Measurements from ENCODE around the gene KL.

KL gene

DNA sequence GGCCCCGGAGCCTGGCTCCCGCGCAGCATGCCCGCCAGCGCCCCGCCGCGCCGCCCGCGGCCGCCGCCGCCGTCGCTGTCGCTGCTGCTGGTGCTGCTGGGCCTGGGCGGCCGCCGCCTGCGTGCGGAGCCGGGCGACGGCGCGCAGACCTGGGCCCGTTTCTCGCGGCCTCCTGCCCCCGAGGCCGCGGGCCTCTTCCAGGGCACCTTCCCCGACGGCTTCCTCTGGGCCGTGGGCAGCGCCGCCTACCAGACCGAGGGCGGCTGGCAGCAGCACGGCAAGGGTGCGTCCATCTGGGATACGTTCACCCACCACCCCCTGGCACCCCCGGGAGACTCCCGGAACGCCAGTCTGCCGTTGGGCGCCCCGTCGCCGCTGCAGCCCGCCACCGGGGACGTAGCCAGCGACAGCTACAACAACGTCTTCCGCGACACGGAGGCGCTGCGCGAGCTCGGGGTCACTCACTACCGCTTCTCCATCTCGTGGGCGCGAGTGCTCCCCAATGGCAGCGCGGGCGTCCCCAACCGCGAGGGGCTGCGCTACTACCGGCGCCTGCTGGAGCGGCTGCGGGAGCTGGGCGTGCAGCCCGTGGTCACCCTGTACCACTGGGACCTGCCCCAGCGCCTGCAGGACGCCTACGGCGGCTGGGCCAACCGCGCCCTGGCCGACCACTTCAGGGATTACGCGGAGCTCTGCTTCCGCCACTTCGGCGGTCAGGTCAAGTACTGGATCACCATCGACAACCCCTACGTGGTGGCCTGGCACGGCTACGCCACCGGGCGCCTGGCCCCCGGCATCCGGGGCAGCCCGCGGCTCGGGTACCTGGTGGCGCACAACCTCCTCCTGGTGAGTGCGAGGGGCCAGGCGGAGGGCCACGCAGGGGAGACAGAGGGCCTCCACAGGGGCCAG, at the start of gene KL:
TSS of gene KL (plus strand) at position 10 of the 909 bp plus-strand sequence. CDS start at position 28, 18 bp downstream.
- no peak for DNase-seq (ENCODE audit: low read depth)

DNA sequence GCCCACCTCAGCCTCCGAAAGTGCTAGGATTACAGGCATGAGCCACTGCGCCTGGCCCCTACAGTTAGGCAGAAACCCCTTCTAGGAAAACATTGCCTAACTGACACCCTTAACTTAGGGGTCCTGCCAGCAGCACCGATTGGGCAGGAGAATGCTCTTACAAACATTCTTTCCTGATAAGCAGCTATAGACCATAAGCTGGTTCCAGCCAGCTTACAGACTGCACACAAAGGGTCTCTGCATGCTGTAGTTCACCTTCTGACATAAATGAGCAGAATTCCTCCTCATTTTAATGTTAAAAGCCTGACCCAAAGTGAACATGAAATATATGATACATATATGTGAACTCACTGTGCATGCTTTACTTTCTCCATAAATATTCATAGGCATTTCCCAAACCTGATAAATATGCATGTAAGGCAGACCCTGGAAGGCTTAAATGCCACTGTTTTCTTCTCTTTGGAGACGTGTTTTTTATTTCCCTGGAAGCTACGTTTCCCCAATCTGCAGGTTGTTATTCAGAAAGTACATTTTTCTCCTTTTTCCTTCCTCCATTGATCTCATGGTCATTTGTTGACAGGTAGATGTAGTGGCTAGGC, 48.5 kb upstream of the KL start:
- no peak for DNase-seq (ENCODE audit: low read depth)

DNA sequence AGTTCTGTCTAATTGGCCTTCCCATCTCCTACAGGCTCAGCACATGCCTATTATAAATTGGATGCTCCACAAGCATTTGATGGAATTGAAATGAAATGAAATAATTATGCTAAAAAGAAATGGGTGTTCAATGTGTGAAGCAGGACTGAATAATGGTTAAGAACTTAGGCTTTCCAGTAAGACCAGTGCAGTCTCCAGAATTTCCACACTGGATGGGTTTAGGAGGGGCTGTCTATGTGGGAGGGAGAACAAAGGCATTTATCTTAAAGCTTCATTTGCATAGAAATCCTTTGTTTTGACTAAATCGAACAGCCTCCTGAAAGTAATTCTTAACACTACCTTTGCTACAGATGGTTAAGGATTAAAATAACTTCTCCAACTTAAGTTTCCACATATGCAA, 47.9 kb upstream of the KL start:
- no peak for DNase-seq (ENCODE audit: low read depth)

DNA sequence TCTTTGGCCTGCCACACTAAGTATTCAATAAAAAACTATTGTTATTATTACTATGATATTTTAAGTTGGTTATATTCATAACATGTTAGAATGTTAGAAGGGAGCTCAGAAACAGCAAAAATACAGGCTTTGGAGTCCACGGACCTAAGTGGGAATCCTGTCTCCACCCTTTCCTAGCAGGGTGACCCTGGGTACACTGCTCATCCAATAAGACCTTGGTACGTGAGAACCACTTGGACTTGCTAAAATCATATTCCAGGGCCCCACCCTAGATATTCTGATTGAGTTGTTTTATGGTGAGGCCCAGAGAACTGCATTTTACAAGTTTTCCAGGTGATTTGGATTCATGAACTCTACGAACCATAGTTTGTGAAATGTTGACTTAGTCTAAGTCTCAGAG, 47.4 kb upstream of the KL start:
- no peak for DNase-seq (ENCODE audit: low read depth)

DNA sequence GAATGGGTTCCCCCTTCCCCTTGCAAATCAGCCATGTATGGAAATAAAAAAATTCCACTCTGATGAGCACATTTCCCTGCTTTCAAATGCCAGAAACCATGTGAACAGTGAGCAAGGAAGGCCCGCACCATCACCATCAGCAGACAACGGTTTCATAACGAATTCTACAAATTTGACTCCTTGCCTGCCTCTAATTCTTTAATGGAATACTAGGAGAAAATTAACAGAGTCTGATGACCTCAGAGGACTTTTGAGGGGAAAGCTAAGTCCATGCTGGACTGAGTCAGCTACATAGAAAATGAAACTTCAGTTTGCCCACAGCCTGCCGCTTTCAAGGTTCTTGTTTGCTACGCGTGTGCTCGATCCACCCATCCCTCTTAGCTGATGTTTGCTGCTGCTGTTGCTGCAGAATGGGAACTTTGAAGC, 46.7 kb upstream of the KL start:
- no peak for DNase-seq (ENCODE audit: low read depth)

DNA sequence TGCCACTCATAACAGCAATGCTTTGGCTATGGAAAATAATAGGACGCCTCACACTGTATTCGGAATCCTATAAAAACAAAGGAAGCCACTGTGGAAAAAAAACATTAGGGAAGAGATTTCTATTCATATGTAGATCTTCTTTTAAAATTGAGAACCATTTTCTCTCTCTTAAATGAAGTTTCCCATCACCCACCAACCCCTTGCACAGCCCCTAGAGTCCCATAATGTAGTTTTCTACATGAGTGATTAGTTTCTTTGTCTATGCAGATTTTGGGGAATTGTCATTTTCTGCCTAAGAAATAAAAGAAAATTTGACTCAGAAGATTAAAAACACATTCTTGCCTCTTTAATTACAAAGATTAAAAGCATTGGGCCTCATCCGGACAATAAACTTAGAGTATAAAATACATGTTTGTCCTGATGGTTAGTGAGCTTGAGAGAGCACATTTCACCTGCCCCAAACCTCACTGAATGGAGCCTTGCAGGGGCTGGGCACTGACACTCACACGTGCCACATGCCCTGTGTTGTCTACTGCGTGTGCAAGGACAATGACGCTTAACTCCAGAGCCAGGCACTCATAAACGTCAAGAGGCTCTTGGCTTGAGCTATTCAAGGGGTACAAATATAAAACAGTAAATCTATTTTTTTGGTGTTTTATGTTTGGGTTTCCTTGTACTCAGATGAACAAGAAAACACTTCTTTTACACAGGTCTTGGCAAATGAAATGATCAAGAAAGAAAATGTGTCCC, 40.0 kb upstream of the KL start:
- DNase-seq (ENCODE audit: low read depth) = no peak

DNA sequence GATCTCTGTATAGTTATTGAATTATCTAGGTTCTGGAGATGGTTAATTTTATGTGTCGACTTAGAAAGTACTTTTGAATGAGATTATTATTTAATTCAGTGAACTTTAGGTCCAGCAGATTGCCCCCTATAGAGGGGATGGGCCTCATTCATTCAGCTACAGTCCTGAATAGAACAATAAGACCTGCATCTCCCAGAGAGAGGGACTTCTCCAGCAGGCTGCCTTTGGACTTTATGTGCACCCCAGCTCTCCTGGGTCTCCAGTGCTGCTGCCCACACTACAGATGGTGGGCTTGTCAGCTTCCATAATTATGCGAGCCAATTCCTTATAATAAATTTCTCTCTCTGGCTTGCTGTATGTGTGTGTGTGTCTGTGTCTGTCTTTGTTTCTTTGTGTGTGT, 39.3 kb upstream of the KL start:
- no peak for DNase-seq (ENCODE audit: low read depth)

DNA sequence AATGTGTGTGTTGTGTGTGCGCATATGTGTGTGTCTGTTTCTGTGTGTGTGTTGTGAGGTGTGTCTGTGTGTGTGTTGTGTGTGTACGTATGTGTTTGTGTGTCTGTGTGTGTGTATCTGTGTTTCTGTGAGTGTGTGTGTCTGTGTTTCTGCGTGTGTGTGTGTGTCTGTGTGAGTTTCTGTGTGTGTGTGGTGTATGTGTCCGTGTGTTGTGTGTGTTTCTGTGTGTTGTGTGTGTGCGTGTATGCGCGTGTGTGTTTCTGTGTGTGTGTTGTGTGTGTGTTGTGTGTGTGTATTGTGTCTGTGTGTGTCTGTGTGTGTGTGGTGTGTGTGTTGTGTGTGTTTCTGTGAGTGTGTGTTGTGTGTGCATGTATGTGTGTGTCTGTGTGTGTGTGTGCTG, 38.9 kb upstream of the KL start:
- DNase-seq (ENCODE audit: low read depth) = no peak

DNA sequence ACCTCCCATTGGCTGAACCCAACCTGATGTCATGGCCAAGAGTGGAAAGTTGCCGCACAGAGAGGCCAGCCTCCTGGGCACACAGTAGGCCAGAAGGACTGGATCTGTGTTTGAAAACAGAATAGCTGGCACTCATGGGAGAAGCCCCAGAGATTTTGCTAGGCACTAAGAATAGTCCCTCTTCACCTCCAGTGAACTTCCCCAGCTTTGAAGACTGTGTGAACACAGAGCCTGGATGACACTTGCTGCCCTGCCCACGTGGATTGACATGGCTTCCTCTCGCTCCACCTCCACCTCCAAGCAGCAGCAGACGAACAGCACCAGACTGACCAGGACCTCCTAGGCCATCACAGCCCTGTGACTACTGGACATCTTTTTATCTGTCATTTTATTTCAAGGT, 37.9 kb upstream of the KL start:
- no peak for DNase-seq (ENCODE audit: low read depth)

DNA sequence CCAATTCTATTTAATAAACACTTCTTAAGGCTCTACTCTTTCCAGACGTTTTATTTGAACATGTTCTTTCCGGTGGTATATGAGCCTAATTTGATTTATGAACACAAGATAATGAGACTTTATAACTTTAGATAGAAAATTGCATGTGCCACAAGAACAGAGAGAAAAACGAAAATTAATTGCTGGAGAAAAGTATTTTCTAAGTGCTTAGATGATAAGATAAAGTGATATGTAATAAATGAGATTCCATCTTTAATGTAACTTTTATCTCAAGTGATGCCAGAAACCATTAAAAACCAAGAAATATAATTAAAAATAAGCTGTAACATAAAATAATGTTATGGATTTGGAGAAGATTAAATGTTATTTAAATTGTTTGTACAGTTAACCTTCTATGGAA, 33.2 kb upstream of the KL start:
- DNase-seq (ENCODE audit: low read depth) = no peak

DNA sequence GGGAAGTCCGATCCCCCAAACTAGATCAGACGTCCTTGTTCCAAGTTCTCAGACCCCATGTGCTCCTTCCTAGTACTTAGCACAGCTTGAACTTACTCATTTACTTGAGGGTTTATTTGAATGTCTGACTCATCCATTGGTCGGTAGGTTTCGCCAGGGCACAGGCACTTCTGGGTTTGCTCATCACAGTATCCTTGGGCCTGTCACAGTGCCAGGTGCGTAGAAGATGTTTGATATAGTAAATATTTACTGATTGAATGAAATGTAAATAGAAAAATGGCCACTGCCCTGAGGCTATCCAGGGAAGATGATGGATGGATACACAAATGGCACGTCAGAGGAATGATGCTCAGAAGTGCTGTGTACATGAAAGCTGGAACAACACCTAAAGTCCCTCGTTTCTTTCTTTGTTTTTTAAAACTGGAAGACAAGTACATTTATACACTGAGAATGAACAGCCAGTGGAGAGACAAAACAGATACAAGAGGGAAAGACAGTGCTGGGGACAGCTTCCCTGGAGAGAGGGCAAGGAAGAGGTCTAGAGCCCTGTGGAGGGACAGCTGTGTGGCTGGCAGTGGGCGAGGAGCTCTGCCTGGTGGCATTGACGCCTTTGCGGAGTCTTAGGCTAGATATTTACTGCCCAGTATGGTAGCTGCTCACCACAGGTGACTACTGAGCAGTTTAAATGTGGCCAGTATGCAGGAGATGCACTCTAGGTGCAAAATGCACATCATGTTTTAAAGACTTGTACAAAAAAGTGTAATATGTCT, 31.2 kb upstream of the KL start:
- no peak for DNase-seq (ENCODE audit: low read depth)

DNA sequence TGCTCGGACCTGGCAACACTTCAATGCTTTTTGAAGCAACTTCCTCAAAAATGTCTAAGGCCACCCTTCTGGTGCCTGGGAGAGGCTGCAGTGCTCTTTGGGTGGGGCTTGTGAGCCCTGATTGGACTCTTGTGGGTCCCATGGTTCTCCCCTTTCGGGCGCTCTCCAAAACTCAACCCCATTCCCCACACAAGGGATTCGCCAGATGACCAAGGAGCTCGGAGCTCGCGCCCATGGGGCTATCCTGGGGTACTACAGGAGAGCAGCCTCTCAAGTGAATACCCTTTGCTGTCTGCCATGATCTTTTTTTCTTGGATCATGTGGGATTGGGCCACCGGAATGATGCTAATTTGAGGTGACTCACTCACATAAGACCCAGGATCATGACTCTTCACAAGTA, 29.7 kb upstream of the KL start:
- no peak for DNase-seq (ENCODE audit: low read depth)

DNA sequence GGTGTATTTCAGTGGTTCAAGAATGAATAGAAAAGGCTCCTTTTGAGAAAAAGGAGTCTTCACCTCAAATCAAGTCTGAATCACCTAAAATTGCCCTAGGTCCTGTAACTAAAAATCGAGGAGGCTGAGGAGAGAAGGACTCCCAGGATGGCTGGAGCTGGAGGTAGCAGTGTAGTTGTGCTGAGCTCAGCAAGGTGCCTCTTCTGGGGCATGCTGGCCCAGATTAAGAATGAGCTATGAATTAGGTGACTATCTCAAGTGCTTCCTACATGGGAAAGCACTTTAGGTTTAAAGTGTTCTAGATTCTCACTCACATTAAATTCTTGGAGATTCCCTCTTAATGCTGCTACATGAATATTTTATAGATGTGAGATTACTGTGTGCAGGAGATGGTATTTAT, 28.8 kb upstream of the KL start:
- no peak for DNase-seq (ENCODE audit: low read depth)

DNA sequence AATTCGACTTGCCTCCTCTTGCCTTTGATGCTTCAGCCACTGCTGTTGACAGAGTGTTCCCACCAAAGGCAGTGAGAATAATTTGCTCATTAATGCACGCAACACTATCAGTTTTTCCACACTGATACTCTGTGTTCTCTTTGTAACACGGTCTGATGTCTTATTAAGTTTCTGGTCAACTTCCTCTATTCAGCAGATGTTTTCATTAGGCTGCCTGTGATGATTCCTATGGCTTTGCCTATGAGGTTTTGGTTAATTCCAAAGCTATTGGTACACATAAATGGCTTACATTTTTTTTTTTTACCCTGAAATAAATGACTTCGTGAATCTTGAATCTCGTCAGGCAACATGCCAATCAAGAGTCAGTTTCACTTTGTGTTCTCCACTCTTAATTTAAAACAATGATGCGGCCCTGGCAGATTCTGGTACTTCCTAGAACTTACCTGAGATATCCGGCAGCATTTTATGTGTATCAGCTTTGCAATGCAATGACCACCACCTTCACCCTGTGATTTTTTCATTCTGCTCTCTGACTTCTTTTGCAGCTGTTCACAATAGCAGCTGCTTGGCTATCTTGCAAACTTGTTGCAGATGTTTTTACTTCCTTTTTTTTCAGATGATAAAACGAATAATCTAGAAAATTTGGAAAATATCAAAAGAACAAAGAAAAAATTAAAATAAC, 27.5 kb upstream of the KL start:
- no peak for DNase-seq (ENCODE audit: low read depth)

DNA sequence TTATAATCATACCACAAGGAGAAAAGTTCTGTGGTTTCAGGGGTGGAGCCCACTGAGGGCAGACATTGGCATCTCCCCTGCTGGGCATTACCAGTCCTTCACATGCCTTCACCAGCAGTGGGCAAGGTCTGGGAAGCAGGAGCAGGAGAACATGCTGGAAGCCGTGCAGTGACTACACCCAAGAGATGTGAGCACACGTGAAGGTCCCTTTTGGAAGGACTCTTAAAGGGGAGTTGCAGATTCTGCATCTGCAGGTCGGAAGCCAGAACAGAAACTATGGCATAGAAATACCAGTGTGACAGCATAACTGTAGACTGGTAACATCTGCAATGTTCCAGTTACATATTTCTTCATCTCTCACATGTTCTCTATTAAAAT, 26.9 kb upstream of the KL start:
- DNase-seq (ENCODE audit: low read depth) = no peak

DNA sequence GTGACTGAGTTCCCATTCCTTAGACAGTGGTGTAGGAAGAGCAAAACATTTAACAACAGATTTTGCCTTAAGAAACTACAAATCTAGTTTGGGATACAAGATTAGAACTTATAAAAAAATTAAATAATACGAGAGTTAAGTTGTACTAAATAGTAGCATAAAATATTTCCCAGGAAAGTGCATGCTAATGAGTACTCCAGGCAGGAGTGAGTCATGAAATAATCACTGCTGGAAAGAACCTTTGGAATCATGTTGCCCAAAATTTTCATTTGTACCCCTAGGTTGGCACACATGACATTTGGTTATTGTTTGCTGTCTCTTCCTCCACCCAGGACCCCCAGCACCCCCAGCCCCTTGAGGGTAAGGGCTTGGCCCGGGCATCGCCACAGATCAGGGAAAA, 26.3 kb upstream of the KL start:
- DNase-seq (ENCODE audit: low read depth) = no peak

DNA sequence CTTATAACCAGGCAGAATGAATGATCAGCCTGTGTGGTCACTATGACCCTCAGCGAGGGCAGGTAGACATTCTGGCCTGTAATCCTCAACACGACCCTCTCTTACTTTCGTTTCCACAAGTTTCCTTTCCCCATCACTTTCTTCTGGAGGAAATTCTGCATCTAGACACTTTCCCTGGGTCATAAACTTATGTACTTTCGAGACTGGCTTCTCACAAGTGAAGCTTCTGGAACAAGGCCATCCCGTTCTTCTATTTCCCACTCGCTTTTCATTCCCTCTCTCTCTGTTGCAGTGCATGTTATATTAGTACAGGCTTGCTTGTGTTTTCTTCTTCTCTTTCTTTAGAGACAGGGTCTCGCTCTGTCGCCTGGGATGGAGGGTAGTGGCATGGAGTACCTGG, 23.1 kb upstream of the KL start:
- no peak for DNase-seq (ENCODE audit: low read depth)

DNA sequence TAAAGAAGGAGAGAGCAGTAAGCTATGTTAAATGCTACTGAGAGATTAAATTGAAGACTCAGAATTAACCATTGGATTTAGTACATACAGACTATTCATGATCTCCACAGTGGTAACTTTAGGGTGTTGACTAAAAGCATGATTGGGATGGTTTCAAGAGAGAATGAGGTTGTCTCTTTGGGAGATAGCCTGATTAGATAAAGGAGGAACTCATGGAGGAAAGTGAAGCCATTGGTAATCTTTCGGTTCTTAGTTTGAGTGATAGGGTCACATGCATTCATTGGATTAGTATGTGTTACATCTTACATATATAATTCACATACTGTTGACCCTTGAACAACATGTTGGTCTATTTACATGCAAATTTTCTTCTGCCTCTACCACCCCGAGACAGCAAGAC, 18.8 kb upstream of the KL start:
- no peak for DNase-seq (ENCODE audit: low read depth)

DNA sequence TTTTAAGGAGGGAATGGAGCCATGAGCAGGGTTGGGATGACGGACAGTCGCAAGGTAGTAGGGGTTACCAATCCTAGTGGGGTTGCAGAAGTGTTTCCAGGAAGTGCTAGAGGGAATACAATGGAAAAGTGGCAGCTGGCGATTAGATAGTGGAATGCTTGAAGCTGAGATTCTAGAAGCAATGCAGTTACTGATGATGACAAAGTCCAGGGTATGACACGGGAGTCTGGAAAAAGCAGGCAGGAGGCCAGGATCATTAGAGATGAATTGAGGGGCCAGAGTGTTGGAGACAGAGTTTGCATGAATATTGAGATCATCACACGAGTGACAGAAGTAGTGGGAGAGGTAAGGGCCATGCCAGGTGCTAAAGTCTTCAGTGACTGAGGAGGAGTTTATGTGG, 17.3 kb upstream of the KL start:
- no peak for DNase-seq (ENCODE audit: low read depth)

DNA sequence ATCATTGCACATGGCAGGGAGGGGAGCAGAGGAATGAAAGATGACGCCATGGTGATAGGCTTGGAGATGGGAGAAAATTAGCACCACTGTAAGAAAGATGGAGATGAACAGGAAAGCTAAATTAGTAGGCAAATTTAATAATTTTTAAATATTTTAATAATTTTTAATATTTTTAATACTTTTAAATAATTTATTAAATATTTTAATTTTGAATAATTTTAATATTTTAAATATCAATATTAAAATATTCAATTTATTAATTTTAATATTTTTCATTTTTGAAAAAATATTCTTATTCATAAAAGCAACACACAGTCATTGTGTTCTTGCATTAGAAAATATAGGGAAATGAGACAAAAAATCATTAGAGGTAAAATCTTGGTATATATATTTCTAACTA, 15.9 kb upstream of the KL start:
- DNase-seq (ENCODE audit: low read depth) = no peak

DNA sequence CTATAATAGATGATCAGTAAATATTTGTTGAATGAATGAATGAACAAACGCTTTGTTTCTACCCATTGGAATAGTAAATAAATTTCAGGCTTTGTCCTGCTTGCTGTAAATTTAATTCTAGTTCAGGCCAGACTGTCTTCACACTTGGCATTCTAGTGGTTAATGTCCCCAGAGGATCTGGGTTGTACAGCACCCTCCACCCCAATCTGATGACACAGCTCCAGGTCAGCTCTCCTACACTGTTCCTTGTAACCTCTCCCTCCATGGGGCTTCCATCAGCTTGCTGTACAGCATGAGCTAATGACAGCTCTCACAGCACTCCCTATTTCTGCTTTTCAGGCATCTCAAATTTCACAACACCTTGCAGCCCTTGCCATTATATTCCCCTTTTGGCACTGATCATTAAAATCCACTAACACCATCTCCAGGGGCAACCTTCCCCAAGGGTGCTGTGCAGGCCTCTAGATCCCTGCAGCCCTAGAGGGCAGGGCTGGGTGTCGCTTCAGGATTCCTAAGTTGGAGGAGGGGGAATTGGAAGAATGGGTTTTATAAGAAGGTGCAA, 12.7 kb upstream of the KL start:
- DNase-seq (ENCODE audit: low read depth) = no peak

Measured in activated T-cell treated with anti-CD3 and anti-CD28 coated beads for 1 hour (primary cell).